DMS53 treated with DMSO at 0.1 percent for 48 hours (cell line): ENCODE measurements around the gene RB1.
A peak's percentile ranks its signal among the peaks of the same experiment; 100 is the strongest.
"Not testable (repeated sequence)": the region's sequence is repeated elsewhere in the genome, so short reads cannot be mapped to it uniquely, and the experiment has no call there.

Experiments
- DNase-seq: peaks from one replicate; lab custom pipeline; 2025; ENCODE audit not compliant: unreplicated experiment; lab: John Stamatoyannopoulos, UW

The RB1 gene

GRCh38 chr13:48404952-48405351, 101.4 kb downstream of the RB1 start:
- DNase-seq: no peak

- no peak for DNase-seq
These were observed 102.3 kb downstream of the RB1 start for GRCh38 chr13:48405875-48406274.

GRCh38 chr13:48410199-48410598, 106.6 kb downstream of the RB1 start:
- no peak for DNase-seq

- no peak for DNase-seq
These were observed 107.7 kb downstream of the RB1 start for GRCh38 chr13:48411147-48411794.

GRCh38 chr13:48411841-48412531, 108.4 kb downstream of the RB1 start:
- DNase-seq: no peak

- no peak for DNase-seq
These were observed 109.4 kb downstream of the RB1 start, which contains the start of gene LPAR6 for GRCh38 chr13:48412881-48413351. TSS of gene LPAR6 (minus strand) at chr13:48413113. CDS start at chr13:48412423, 690 bp downstream.

GRCh38 chr13:48414501-48414900, 111.0 kb downstream of the RB1 start:
- no peak for DNase-seq

- DNase-seq: no peak
These were observed 112.0 kb downstream of the RB1 start for GRCh38 chr13:48415516-48415915.

GRCh38 chr13:48422003-48422402, 118.5 kb downstream of the RB1 start:
- DNase-seq: not testable (repeated sequence)

- no peak for DNase-seq
These were observed 120.7 kb downstream of the RB1 start for GRCh38 chr13:48424212-48424611.

- DNase-seq: no peak
These were observed 122.5 kb downstream of the RB1 start for GRCh38 chr13:48426052-48426451.

- not testable (repeated sequence) for DNase-seq
These were observed 123.3 kb downstream of the RB1 start for GRCh38 chr13:48426755-48427298.

GRCh38 chr13:48429036-48429435, 125.5 kb downstream of the RB1 start:
- no peak for DNase-seq

GRCh38 chr13:48429886-48430285, 126.3 kb downstream of the RB1 start:
- DNase-seq: no peak

- no peak for DNase-seq
These were observed 127.9 kb downstream of the RB1 start for GRCh38 chr13:48431431-48431830.

GRCh38 chr13:48431987-48432615, 128.6 kb downstream of the RB1 start:
- no peak for DNase-seq

GRCh38 chr13:48434200-48434599, 130.6 kb downstream of the RB1 start:
- DNase-seq: no peak

- DNase-seq: no peak
These were observed 133.2 kb downstream of the RB1 start for GRCh38 chr13:48436661-48437288.

- no peak for DNase-seq
These were observed 133.8 kb downstream of the RB1 start for GRCh38 chr13:48437371-48437770.

GRCh38 chr13:48443442-48444208, 140.1 kb downstream of the RB1 start:
- no peak for DNase-seq

GRCh38 chr13:48446464-48446863, 142.9 kb downstream of the RB1 start:
- DNase-seq: peak; percentile 1
